K562 (cell line): ENCODE results near the gene PHF20. TPM values are rescaled to one million over a fixed set of nuclear protein-coding genes. Genes with fewer than 3 reads are reported as not detected.

Experiments
- C11orf30 ChIP-seq: fragments of 450-650 bp; IDR thresholded peaks from 2 replicates; pipeline ENCODE4 v1.6.1; 2016; ENCODE audit warnings: low read depth, mild to moderate bottlenecking
- MAFF ChIP-seq: IDR thresholded peaks from 2 replicates; pipeline ENCODE4 v1.6.1; 2012; ENCODE audit warnings: low read length, improper control_type of control experiment
- MAFG ChIP-seq: fragments of 450-650 bp; conservative IDR thresholded peaks from 2 replicates; pipeline ENCODE4 v1.6.1; 2016; ENCODE audit warnings: missing genetic modification characterization, missing compliant biosample characterization
- MAFK ChIP-seq: IDR thresholded peaks from 2 replicates; pipeline ENCODE4 v1.6.1; 2011; ENCODE audit warnings: low read length, improper control_type of control experiment
- RCOR1 ChIP-seq, 2 experiments: IDR thresholded peaks; 2 replicates each; pipeline ENCODE4 v1.6.1; 2012; ENCODE audit warnings: low read depth in 2 of 2, low read length in 2 of 2, borderline replicate concordance in 1 of 2, improper control_type of control experiment in 1 of 2
- ZNF121 ChIP-seq: sonication (generic); formaldehyde crosslinking; conservative IDR thresholded peaks from 2 replicates; pipeline ENCODE4 v1.8.0; 2022; ENCODE audit warnings: missing genetic modification reagents
- ZNF316 ChIP-seq: fragments of 450-650 bp; IDR thresholded peaks from 2 replicates; pipeline ENCODE4 v1.6.1; 2016
- polyA plus RNA-seq, 8 experiments: library from polyadenylated mRNA; depleted of rRNA in 4 of 8; stranded (reverse) in 5 of 8; unstranded in 3 of 8; fragments of >200 nt; fragmentation: Nextera tagmentation in 2 of 8; fragmentation: Illumina TruSeq in 1 of 8; extraction: Ambion mirVana in 2 of 8; extraction: Trizol in 1 of 8; gene quantifications; 2 replicates each; pipeline versions ENCODE4 v1.2.1 to v1.2.3, GENCODE V29; 2011 to 2014; ENCODE audit warnings: inconsistent platforms in 1 of 8, missing spikeins in 1 of 8
- total RNA-seq, 7 experiments: library from RNA; depleted of rRNA in 6 of 7; stranded (reverse); fragments of >200 nt in 6 of 7; fragmentation: Illumina TruSeq in 2 of 7; extraction: Trizol in 2 of 7; gene quantifications; 2 replicates each; pipeline versions ENCODE4 v1.2.1 to v1.2.3, GENCODE V29; 2011 to 2021; ENCODE audit warnings: low replicate concordance in 1 of 7
- TF ChIP-seq, protein P1 (sequence below), 3 experiments: fragments of 200-800 bp in 1 of 3; fragments of 250-450 bp in 1 of 3; fragments of 450-650 bp in 1 of 3; sonication (Bioruptor Pico) in 1 of 3; sonication (Bioruptor generic) in 1 of 3; formaldehyde crosslinking in 1 of 3; IDR thresholded peaks; 2 replicates each; pipeline versions ENCODE4 v1.6.1 to v1.8.0; 2016 to 2022; ENCODE audit warnings: mild to moderate bottlenecking in 2 of 3, missing genetic modification characterization in 2 of 3, missing compliant biosample characterization in 1 of 3, moderate library complexity in 1 of 3

Gene PHF20
- total and polyA plus RNA-seq, 9 of the 15 experiments (the other 6 are each of a cell fraction or from before 2014, with no cell fraction given), result 49.9 to 196 (median 70.7) TPM

DNA sequence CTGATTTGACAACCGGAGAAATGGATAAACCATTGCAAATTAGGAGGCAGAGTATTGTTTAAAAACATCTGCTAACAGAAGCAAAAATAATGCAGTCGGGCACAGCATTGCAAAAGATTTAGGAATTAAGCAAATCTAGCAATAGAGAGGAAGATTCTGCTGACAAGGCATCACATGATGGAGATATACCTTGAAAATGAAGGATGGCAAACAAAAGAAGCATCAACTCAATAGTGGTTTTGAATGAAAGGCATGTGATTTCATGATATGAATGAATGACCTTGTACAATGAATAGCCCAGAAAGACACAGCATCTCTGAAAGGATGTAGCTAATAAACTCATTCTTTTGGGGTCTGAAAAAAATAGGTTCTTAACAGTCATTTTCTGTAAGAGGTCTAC, 21.2 kb upstream of the PHF20 start (continued):
- TF ChIP-seq, protein P1, sequence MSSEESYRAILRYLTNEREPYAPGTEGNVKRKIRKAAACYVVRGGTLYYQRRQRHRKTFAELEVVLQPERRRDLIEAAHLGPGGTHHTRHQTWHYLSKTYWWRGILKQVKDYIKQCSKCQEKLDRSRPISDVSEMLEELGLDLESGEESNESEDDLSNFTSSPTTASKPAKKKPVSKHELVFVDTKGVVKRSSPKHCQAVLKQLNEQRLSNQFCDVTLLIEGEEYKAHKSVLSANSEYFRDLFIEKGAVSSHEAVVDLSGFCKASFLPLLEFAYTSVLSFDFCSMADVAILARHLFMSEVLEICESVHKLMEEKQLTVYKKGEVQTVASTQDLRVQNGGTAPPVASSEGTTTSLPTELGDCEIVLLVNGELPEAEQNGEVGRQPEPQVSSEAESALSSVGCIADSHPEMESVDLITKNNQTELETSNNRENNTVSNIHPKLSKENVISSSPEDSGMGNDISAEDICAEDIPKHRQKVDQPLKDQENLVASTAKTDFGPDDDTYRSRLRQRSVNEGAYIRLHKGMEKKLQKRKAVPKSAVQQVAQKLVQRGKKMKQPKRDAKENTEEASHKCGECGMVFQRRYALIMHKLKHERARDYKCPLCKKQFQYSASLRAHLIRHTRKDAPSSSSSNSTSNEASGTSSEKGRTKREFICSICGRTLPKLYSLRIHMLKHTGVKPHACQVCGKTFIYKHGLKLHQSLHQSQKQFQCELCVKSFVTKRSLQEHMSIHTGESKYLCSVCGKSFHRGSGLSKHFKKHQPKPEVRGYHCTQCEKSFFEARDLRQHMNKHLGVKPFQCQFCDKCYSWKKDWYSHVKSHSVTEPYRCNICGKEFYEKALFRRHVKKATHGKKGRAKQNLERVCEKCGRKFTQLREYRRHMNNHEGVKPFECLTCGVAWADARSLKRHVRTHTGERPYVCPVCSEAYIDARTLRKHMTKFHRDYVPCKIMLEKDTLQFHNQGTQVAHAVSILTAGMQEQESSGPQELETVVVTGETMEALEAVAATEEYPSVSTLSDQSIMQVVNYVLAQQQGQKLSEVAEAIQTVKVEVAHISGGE (CRISPR knock-in tag; IDR thresholded peaks at IDR 0.05), result no peak
- TF ChIP-seq C11orf30, result peak; percentile 62
- TF ChIP-seq ZNF316, result peak; percentile 87
- TF ChIP-seq RCOR1 (IDR thresholded peaks at IDR 0.05; ENCODE audit: borderline replicate concordance in 1 of 2, low read depth in 2 of 2, low read length in 2 of 2), result no peak
- 0 out of 2 replicates have a peak, but pooled peaks have one; percentile 50 for TF ChIP-seq MAFF
- TF ChIP-seq MAFK, result peak; percentile 42; the same call in 1 of the 2 replicates
- TF ChIP-seq ZNF121 (CRISPR knock-in tag), result no peak
- peak; percentile 51 for TF ChIP-seq MAFG (tag)
